ENCODE results near the gene SMAD1. TPM values are rescaled to one million over a fixed set of nuclear protein-coding genes. Genes with fewer than 3 reads are reported as not detected.

SMAD1 gene
- total RNA-seq, 2 donors from 2014 or later = 40.4 to 47.3 TPM

- intact Hi-C loops (cut with DNase I) = loop anchor here (5.0 kb wide), 1 partner anchor 60 kb away; no protein-coding TSS in a partner anchor
- H3K36me3 ChIP-seq = no peaks in the 10 kb centered on the region
- H3K9ac ChIP-seq (ENCODE audit: low read depth in 2 of 2, low read length in 2 of 2) = peak overlapping the region; percentile 72 to 98
- peak overlapping the region; percentile 83 for H3K4me3 ChIP-seq
- H3K27me3 ChIP-seq = no peaks in the 10 kb centered on the region
- no peaks in the 10 kb centered on the region for H3K4me1 ChIP-seq
- H3K27ac ChIP-seq = peak overlapping the region; percentile 92
- TF ChIP-seq, protein P1, sequence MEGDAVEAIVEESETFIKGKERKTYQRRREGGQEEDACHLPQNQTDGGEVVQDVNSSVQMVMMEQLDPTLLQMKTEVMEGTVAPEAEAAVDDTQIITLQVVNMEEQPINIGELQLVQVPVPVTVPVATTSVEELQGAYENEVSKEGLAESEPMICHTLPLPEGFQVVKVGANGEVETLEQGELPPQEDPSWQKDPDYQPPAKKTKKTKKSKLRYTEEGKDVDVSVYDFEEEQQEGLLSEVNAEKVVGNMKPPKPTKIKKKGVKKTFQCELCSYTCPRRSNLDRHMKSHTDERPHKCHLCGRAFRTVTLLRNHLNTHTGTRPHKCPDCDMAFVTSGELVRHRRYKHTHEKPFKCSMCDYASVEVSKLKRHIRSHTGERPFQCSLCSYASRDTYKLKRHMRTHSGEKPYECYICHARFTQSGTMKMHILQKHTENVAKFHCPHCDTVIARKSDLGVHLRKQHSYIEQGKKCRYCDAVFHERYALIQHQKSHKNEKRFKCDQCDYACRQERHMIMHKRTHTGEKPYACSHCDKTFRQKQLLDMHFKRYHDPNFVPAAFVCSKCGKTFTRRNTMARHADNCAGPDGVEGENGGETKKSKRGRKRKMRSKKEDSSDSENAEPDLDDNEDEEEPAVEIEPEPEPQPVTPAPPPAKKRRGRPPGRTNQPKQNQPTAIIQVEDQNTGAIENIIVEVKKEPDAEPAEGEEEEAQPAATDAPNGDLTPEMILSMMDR (IDR thresholded peaks at IDR 0.05) = no peak
- no peaks in the 10 kb centered on the region for H3K9me3 ChIP-seq
- DNase-seq = peak; percentile 68
Measured at GRCh38 chr4:145482209-145483037, 770 bp downstream of the SMAD1 start.

DNA sequence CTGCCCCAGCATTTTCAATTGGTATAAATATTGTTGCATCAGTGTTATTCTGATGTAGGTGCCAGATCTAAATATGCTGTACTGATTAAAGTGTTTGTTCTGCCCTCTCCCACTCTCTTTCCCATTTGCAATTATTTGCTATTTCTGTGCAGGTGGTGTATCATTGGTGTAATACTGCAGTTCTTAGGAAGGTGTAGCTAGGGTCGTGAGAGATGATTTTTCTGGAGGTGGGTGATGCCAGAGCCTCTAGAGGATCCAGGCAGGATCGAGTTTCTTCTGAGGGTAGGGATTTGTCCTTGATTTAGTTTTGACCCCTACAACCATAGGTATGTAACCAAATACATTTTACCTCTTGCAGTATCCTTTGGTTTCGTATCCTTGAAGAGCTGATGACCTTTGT is 1.9 kb downstream of the SMAD1 start:
- Histone ChIP-seq H3K9me3 (no peaks in the 10 kb centered on the region), H3K27me3 (no peaks in the 10 kb centered on the region), H3K4me3 (peak overlapping the region; percentile 83), H3K36me3 (no peaks in the 10 kb centered on the region), H3K4me1 (no peaks in the 10 kb centered on the region), H3K9ac (ENCODE audit: low read depth in 2 of 2, low read length in 2 of 2) (peak overlapping the region in 1 of 2 donors; percentile 72), H3K27ac (peak overlapping the region; percentile 92)
- TF ChIP-seq, protein P1 (IDR thresholded peaks at IDR 0.05) = no peak
- intact Hi-C loops (cut with DNase I) = loop anchor here (5.0 kb wide), 1 partner anchor 59 kb away; no protein-coding TSS in a partner anchor
- DNase-seq = no peak

DNA sequence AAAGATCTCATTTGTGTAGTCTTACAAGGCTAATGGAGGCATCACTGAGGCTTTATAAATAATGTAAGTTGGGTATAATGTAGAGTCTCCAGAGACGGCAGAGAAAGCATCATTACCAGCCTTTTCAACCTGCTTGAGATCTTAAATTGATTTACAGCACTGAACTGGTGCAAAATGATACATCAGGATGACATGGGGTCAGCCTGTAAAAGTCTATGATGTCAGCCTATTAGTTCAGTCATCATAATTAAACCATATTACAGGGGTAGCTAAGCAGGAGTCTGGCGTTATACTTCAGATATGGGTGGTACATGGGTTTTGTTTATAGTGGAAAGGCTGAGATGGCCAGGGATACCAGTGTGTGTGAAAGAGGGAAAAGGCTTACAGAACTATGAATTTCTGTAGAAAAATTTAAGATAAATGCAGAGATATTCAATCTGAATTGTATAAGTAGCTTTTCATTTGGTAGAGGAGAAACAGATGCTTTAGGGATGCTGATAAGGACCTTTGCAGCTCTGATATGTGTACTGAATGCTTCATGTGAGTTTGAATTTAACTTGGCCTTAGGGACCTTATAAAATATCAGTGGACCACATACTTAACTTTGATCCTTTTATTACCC is 2.7 kb downstream of the SMAD1 start:
- Histone ChIP-seq H3K27ac (no peak overlapping the region), H3K36me3 (no peaks in the 10 kb centered on the region), H3K9ac (ENCODE audit: low read depth in 2 of 2, low read length in 2 of 2) (no peak overlapping the region), H3K27me3 (no peaks in the 10 kb centered on the region), H3K9me3 (no peaks in the 10 kb centered on the region), H3K4me1 (no peaks in the 10 kb centered on the region), H3K4me3 (no peak overlapping the region)
- no peak for DNase-seq
- intact Hi-C loops (cut with DNase I) = loop anchor here (5.0 kb wide), 1 partner anchor 58 kb away; no protein-coding TSS in a partner anchor
- TF ChIP-seq, protein P1 (IDR thresholded peaks at IDR 0.05) = no peak

DNA sequence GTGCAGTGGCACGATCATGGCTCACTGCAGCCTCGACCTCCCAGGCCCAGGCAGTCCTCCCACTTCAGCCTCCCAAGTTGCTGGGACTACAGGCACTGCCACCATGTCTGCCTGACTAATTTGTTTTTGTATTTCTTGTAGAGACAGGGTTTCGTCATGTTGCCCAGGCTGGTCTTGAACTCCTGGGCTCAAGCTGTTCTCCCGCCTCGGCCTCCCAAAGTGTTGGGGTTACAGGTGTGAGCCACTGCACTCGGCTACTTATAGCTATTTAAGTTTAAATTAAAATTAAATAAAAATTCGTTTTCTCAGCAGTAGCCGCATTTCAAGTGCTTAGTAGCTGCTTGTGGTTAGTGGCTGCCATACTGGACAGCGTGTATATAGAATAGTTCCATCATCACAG is 3.5 kb downstream of the SMAD1 start:
- Histone ChIP-seq H3K9me3 (no peaks in the 10 kb centered on the region), H3K27ac (no peak overlapping the region), H3K4me1 (no peaks in the 10 kb centered on the region), H3K4me3 (no peak overlapping the region), H3K27me3 (no peaks in the 10 kb centered on the region), H3K9ac (ENCODE audit: low read depth in 2 of 2, low read length in 2 of 2) (no peak overlapping the region), H3K36me3 (no peaks in the 10 kb centered on the region)
- intact Hi-C loops (cut with DNase I) = no loop called here
- TF ChIP-seq, protein P1 (IDR thresholded peaks at IDR 0.05) = no peak
- no peak for DNase-seq

GRCh38 chr4:145486603-145487002 is 5.0 kb downstream of the SMAD1 start:
- Histone ChIP-seq H3K36me3 (no peaks in the 10 kb centered on the region), H3K9ac (ENCODE audit: low read depth in 2 of 2, low read length in 2 of 2) (no peak overlapping the region), H3K4me3 (no peak overlapping the region), H3K27ac (no peak overlapping the region), H3K4me1 (peaks cover 2% of the 10 kb centered on the region), H3K27me3 (no peaks in the 10 kb centered on the region), H3K9me3 (no peaks in the 10 kb centered on the region)
- intact Hi-C loops (cut with DNase I) = no loop called here
- TF ChIP-seq, protein P1 (IDR thresholded peaks at IDR 0.05) = no peak
- DNase-seq = no peak

All from colonic mucosa (tissue), 4 donors.